ENCODE results near the gene THYN1. TPM values are rescaled to one million over a fixed set of nuclear protein-coding genes. Genes with fewer than 3 reads are reported as not detected.
A peak's percentile ranks its signal among the peaks of the same experiment; 100 is the strongest.

Gene THYN1
- total RNA-seq, 4 donors from 2014 or later: 12.7 to 27.8 (median 17.2) TPM

DNA sequence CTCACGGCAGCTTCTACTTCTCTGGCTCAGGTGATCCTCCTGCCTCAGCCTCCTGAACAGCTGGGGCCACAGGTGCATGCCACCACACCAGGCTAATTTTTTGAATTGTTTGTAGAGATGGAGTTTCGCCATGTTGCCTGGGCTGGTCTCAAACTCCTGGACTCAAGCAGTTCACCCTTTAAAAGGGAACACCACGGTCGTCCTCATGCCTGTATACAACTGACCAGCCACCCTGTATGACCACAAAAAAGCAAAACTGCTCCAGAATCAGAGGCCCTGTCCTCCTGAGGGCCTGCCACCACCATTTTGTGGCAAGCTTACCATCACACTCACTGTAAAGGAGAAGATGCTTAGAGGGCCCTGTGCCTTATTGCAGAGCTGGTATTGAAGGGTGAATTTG, 25.2 kb upstream of the THYN1 start:
- in situ Hi-C loops (cut with MboI; ENCODE audit: low sequenced_read_pairs in 4 of 4) (no loop called here), intact Hi-C loops (cut with DNase I; ENCODE audit: low total_unique reads) (no loop called here)
- H3K4me1 ChIP-seq: peaks cover 0 to 10% of the 10 kb centered on the region in 2 donors
- TF ChIP-seq, protein P1, sequence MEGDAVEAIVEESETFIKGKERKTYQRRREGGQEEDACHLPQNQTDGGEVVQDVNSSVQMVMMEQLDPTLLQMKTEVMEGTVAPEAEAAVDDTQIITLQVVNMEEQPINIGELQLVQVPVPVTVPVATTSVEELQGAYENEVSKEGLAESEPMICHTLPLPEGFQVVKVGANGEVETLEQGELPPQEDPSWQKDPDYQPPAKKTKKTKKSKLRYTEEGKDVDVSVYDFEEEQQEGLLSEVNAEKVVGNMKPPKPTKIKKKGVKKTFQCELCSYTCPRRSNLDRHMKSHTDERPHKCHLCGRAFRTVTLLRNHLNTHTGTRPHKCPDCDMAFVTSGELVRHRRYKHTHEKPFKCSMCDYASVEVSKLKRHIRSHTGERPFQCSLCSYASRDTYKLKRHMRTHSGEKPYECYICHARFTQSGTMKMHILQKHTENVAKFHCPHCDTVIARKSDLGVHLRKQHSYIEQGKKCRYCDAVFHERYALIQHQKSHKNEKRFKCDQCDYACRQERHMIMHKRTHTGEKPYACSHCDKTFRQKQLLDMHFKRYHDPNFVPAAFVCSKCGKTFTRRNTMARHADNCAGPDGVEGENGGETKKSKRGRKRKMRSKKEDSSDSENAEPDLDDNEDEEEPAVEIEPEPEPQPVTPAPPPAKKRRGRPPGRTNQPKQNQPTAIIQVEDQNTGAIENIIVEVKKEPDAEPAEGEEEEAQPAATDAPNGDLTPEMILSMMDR (IDR thresholded peaks at IDR 0.05 in 4 of 5, conservative IDR thresholded peaks at IDR 0.05 in 1 of 5): no peak
- TF ChIP-seq POLR2A (IDR thresholded peaks at IDR 0.05): no peak
- peaks cover 51 to 73% (median 55%) of the 10 kb centered on the region in 3 donors for H3K27me3 ChIP-seq
- no peaks in the 10 kb centered on the region for H3K9me3 ChIP-seq
- H3K27ac ChIP-seq: no peak overlapping the region
- no peak overlapping the region for H3K4me3 ChIP-seq
- DNase-seq: no peak
- no peaks in the 10 kb centered on the region for H3K36me3 ChIP-seq
- ATAC-seq: no peak

DNA sequence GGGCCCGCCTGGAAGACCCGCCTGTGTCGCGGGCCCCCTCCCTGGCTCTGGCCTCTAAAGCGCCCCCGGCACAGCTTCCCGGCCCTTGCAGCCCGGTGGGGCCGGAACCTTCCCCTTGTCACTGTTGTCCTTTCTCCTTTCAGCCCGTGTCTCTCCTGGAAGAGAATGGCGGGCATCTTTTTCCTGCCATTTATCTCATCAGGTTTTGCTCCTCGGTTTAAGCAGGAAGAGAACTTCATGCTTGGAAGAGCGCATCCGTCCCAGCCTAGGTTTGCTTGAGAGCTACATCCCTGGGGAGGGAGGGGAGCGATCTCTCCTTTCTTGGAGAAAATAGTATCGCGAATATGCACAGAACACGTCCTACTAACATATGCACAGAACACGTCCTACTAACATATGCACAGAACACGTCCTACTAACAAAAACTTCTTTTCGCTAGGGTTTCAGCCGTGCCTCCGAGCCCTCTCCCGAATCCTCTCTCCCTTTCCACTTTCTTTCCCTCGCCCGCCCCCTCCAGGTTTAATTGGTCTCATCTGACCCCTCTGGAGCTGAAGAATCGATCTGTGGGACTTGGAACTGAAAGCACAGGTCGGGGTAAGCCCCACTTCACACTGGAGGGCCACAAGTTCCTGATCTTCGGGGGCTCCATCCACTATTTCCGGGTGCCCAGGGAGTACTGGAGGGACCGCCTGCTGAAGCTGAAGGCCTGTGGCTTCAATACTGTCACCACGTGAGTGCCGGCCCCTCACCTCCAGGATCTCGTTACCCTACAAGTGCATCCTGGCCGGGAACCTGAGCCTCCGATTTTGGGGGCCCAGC, 24.2 kb upstream of the THYN1 start:
- no peak for DNase-seq
- TF ChIP-seq POLR2A (IDR thresholded peaks at IDR 0.05): no peak
- TF ChIP-seq, protein P1 (IDR thresholded peaks at IDR 0.05 in 4 of 5, conservative IDR thresholded peaks at IDR 0.05 in 1 of 5): no peak
- Histone ChIP-seq H3K27me3 (peaks cover 55 to 81% (median 65%) of the 10 kb centered on the region in 3 donors), H3K9me3 (no peaks in the 10 kb centered on the region), H3K27ac (no peak overlapping the region), H3K4me3 (peak overlapping the region in 1 of 4 donors; percentile 44), H3K4me1 (peaks cover 0 to 10% of the 10 kb centered on the region in 2 donors), H3K36me3 (no peaks in the 10 kb centered on the region)
- intact Hi-C loops (cut with DNase I; ENCODE audit: low total_unique reads): no loop called here
- no peak for ATAC-seq
- in situ Hi-C loops (cut with MboI; ENCODE audit: low sequenced_read_pairs in 4 of 4): no loop called here

DNA sequence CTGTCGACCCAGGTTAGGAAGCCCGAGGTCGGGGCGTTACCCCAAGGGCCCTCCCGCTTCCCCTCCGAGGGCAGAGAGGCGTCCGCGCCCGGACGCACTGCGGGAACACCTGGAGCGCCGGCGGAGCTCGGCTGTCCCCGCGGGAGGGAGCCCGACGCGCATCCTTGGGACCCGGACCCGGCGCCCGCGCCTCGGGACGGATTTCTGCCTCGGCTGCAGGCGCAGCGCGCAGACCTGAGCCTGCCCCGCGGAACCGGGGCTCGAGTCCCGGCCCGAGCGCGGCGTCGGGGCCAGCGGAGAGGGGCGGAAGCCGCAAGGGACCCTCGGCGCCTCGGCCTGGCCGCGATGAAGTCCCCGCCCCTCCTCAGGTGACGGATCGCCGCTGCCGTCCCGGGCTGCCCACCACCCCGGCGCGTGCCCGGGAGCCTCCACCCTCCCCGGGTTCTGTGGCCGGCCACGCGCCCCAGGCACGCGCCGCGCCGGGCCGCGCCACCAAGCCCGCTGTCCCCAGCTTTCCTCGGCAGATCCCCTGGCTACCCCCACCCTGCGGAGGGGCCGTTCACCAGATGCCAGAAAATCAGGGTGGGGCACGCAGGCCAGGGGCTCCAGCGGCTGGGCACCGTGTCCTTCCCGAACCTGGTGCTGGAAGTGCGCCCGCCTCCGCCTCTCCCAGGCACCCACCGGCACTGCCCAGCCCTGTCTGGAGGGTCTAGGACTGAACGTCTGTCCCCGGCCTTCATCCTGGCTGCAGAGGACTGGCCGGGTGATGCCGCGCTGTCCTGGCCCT, 23.4 kb upstream of the THYN1 start:
- in situ Hi-C loops (cut with MboI; ENCODE audit: low sequenced_read_pairs in 4 of 4): no loop called here
- H3K4me1 ChIP-seq: peaks cover 0 to 10% of the 10 kb centered on the region in 2 donors
- no peak for TF ChIP-seq POLR2A (IDR thresholded peaks at IDR 0.05)
- TF ChIP-seq, protein P1 (IDR thresholded peaks at IDR 0.05 in 4 of 5, conservative IDR thresholded peaks at IDR 0.05 in 1 of 5): no peak
- no peaks in the 10 kb centered on the region for H3K9me3 ChIP-seq
- peak overlapping the region; percentile 25 to 44 (median 32) for H3K4me3 ChIP-seq
- DNase-seq (no peak), ATAC-seq (no peak)
- no peaks in the 10 kb centered on the region for H3K36me3 ChIP-seq
- intact Hi-C loops (cut with DNase I; ENCODE audit: low total_unique reads): no loop called here
- H3K27ac ChIP-seq: no peak overlapping the region
- H3K27me3 ChIP-seq: peaks cover 60 to 88% (median 73%) of the 10 kb centered on the region in 3 donors

- peak within 1 kb of the TSS; percentile 25 to 44 (median 32) for H3K4me3 ChIP-seq
- H3K27ac ChIP-seq: no peak within 1 kb of the TSS
- peaks cover 60 to 90% (median 76%) of the 10 kb centered on the region in 3 donors for H3K27me3 ChIP-seq
- peaks cover 0 to 10% of the 10 kb centered on the region in 2 donors for H3K4me1 ChIP-seq
- no peaks in the 10 kb centered on the region for H3K36me3 ChIP-seq
- no peak for DNase-seq
- TF ChIP-seq, protein P1 (IDR thresholded peaks at IDR 0.05 in 4 of 5, conservative IDR thresholded peaks at IDR 0.05 in 1 of 5): peak in 1 of 5 experiments; percentile 29
- no peak for TF ChIP-seq POLR2A (IDR thresholded peaks at IDR 0.05)
- ATAC-seq: no peak
- H3K9me3 ChIP-seq: no peaks in the 10 kb centered on the region
- in situ Hi-C loops (cut with MboI; ENCODE audit: low sequenced_read_pairs in 4 of 4): no loop called here
- intact Hi-C loops (cut with DNase I; ENCODE audit: low total_unique reads): no loop called here
Observed at GRCh38 chr11:134275534-134276395, 22.6 kb upstream of the THYN1 start, which contains the start of gene GLB1L3. TSS of gene GLB1L3 (plus strand) at chr11:134276379. CDS start at chr11:134276741, 362 bp downstream.

Data from gastrocnemius medialis (tissue), 4 donors.